Right lobe of liver (tissue), 4 donors: ENCODE results near the gene SHISA7.

ENCODE experiments used
- POLR2A ChIP-seq: fragments of 450-650 bp; IDR thresholded peaks from one replicate; pipeline ENCODE4 v1.6.1; 2017; ENCODE audit warnings: antibody characterized with exemption, mild to moderate bottlenecking
- TF ChIP-seq, protein P1 (sequence below), 4 donors: fragments of 200-600 bp in 3 of 4; fragments of 450-650 bp in 1 of 4; IDR thresholded peaks; one replicate each; pipeline versions ENCODE4 v1.5.1 to v1.8.0; 2016 to 2022; ENCODE audit warnings: antibody characterized with exemption in 4 of 4, mild to moderate bottlenecking in 2 of 4
- donor health status: DM: no; HTN: no; CAD: no.
- donor health status: DM: no; HTN: no; CAD: no.
- donor health status: DM: no; HTN: yes; CAD: no.

DNA sequence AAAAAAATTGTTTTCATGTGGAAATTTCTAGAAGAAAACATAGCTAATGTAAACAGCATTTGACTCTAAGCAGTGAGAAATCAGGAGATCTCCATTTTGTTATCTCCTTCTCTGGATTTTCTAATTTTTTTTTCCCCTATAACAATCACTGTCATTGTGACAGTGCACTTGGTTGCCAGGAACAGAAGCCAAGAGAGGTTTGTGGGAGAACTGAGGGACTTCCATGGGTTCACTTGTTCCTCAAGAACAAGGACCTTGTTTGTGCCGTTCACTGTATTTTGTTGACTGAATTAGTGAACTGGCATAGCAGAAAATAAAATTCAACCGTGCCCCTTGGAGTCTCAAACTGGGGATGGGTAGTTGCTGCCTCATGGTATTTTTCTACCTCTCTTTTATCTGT, 17.1 kb downstream of the SHISA7 start:
- TF ChIP-seq, protein P1, sequence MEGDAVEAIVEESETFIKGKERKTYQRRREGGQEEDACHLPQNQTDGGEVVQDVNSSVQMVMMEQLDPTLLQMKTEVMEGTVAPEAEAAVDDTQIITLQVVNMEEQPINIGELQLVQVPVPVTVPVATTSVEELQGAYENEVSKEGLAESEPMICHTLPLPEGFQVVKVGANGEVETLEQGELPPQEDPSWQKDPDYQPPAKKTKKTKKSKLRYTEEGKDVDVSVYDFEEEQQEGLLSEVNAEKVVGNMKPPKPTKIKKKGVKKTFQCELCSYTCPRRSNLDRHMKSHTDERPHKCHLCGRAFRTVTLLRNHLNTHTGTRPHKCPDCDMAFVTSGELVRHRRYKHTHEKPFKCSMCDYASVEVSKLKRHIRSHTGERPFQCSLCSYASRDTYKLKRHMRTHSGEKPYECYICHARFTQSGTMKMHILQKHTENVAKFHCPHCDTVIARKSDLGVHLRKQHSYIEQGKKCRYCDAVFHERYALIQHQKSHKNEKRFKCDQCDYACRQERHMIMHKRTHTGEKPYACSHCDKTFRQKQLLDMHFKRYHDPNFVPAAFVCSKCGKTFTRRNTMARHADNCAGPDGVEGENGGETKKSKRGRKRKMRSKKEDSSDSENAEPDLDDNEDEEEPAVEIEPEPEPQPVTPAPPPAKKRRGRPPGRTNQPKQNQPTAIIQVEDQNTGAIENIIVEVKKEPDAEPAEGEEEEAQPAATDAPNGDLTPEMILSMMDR (IDR thresholded peaks at IDR 0.05), result no peak
- no peak for TF ChIP-seq POLR2A
